GM13977 (cell line): ENCODE measurements around the gene CLCC1.
"Not testable (repeated sequence)": the region's sequence is repeated elsewhere in the genome, so short reads cannot be mapped to it uniquely, and the experiment has no call there.

Experiments used
- DNase-seq: peaks from one replicate; pipeline ENCODE4 v3.0.0; 2012; ENCODE audit warnings: low spot score
- CTCF ChIP-seq: IDR thresholded peaks from 2 replicates; pipeline ENCODE4 v1.5.1; 2012; ENCODE audit warnings: mild to moderate bottlenecking, control low read depth; ENCODE audit not compliant: insufficient read depth; ENCODE audit errors: extremely low read depth, missing control alignments
- in situ Hi-C: fragments of 300-500 bp; cut with MboI; formaldehyde crosslinking; loops from one replicate; pipeline ENCODE4 v1.12.0; 2022; ENCODE audit warnings: low sequenced_read_pairs, low pct_unique_long_range_greater_than_20kb, mixed read lengths, inconsistent platforms; ENCODE audit not compliant: unreplicated experiment

CLCC1 gene

GRCh38 chr1:108963052-108963686 lies at the start of gene CLCC1:
TSS of gene CLCC1 (minus strand) at chr1:108963484. CDS start at chr1:108950437, 13,047 bp downstream.
- in situ Hi-C loops = no loop called here
- DNase-seq = peak; percentile 95
- no peak for TF ChIP-seq CTCF

GRCh38 chr1:109011335-109011734 lies 48.1 kb upstream of the CLCC1 start:
- in situ Hi-C loops = no loop called here
- no peak for DNase-seq
- no peak for TF ChIP-seq CTCF

GRCh38 chr1:108996622-108997021 lies 33.3 kb upstream of the CLCC1 start:
- in situ Hi-C loops, DNase-seq: not testable (repeated sequence)

- in situ Hi-C loops = no loop called here
- TF ChIP-seq CTCF = no peak
- no peak for DNase-seq
These were observed 19.8 kb upstream of the CLCC1 start for GRCh38 chr1:108983114-108983513.

GRCh38 chr1:108976658-108977057 lies 13.4 kb upstream of the CLCC1 start:
- in situ Hi-C loops = no loop called here
- DNase-seq = no peak
- TF ChIP-seq CTCF = no peak

- TF ChIP-seq CTCF = no peak
- DNase-seq = no peak
- in situ Hi-C loops = no loop called here
These were observed 9.7 kb upstream of the CLCC1 start for GRCh38 chr1:108972951-108973350.

GRCh38 chr1:108969346-108969745 lies 6.1 kb upstream of the CLCC1 start:
- in situ Hi-C loops = no loop called here
- DNase-seq = no peak
- TF ChIP-seq CTCF = no peak
